Effector CD4-positive, alpha-beta T cell (primary cell): ENCODE data around the gene SLC26A2.
"Not testable (repeated sequence)": the region's sequence is repeated elsewhere in the genome, so short reads cannot be mapped to it uniquely, and the experiment has no call there.

Source experiments
- DNase-seq: peaks from one replicate; pipeline ENCODE4 v3.0.0-alpha.2; 2020

The SLC26A2 gene

GRCh38 chr5:149937610-149938009 lies 22.9 kb upstream of the SLC26A2 start:
- no peak for DNase-seq

DNA sequence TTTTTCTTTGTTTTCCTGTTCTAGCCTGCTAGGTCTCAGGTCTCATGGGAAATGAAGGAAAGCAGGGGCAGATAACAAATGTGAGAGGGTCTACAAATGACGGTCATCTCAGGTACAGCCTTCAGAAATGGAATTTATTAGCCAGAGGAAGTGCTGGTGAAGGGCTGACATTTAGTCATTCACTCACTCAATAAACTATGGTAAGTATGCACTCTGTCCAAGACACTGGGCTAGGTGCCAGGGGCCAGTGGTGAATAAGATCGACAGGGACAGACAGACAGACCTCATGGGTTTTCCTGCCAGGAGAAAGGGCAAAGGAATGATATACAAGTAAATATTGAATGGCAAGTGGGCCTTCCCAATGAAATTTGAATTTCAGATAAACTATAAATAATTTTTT lies 22.3 kb upstream of the SLC26A2 start:
- DNase-seq, result no peak

GRCh38 chr5:149938791-149939358 lies 21.7 kb upstream of the SLC26A2 start:
- no peak for DNase-seq

- no peak for DNase-seq
Observed at GRCh38 chr5:149939546-149939945, 21.0 kb upstream of the SLC26A2 start.

GRCh38 chr5:149940077-149940574 lies 20.4 kb upstream of the SLC26A2 start:
- DNase-seq, result no peak

GRCh38 chr5:149940941-149941644 lies 19.5 kb upstream of the SLC26A2 start:
- DNase-seq, result no peak

- DNase-seq, result no peak
Observed at GRCh38 chr5:149941795-149942194, 18.8 kb upstream of the SLC26A2 start.

GRCh38 chr5:149942199-149942598 lies 18.4 kb upstream of the SLC26A2 start:
- DNase-seq, result no peak

DNA sequence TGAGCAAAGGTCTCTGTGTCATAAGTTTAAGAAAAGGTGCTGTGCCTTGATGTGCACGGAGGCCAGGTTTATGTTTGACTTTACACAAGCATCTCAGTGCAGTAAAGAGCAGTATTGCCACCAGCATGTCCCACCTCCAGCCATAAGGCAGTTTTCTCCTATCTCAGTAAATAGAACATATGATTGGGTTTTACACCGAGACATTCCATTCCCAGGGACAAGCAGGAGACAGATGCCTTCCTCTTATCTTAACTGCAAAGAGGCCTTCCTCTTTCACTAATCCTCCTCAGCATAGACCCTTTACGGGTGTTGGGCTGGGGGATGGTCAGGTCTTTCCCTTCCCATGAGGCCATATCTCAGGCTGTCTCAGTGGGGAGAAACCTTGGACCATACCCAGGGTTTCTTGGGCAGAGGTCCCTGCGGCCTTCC lies 17.8 kb upstream of the SLC26A2 start:
- not testable (repeated sequence) for DNase-seq

GRCh38 chr5:149943177-149943949 lies 17.2 kb upstream of the SLC26A2 start:
- not testable (repeated sequence) for DNase-seq

GRCh38 chr5:149944666-149945065 lies 15.9 kb upstream of the SLC26A2 start, which contains the start of gene PDE6A:
Gene PDE6A (minus strand): TSS chr5:149944793. CDS start chr5:149944673, 120 bp downstream.
- no peak for DNase-seq

DNA sequence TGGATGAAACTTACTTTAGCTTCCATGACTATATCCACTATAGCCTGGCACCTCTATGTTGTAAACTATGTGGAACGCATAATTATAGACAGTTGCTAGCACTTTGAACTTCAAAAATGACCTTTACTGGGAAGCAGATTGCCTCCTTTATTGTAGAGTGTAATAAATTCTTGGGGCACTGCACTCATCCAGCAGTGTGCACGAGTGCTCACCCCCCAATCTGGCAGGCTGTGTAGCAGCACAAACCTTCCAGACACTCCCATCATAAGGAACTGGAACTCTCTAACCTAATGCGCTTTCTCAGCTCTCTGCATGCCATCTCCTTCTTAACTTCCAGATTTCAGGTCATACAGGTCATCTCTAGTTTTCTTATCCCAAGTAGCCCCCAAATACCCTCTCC lies 14.4 kb upstream of the SLC26A2 start:
- DNase-seq, result no peak

DNA sequence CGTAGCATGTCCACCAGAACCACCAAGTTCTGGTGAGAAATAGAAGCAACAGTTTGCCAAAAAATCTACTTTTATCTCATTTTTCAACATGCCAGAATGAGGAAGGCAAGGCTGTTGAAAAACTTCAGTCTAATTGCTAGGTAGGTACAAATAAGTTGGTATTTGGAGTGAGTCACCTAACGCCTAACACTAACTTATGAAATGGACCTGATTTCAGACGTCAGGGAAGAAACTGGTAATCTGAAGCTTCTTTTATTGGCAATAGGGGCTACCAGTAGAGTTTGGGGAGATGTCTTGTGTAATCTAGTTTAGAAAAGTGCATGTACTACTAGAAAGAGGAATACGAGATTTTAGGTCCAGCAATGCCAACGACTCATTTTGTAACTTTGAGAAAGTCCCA lies 11.6 kb upstream of the SLC26A2 start:
- DNase-seq, result no peak

GRCh38 chr5:149951138-149951749 lies 9.3 kb upstream of the SLC26A2 start:
- DNase-seq, result no peak

DNA sequence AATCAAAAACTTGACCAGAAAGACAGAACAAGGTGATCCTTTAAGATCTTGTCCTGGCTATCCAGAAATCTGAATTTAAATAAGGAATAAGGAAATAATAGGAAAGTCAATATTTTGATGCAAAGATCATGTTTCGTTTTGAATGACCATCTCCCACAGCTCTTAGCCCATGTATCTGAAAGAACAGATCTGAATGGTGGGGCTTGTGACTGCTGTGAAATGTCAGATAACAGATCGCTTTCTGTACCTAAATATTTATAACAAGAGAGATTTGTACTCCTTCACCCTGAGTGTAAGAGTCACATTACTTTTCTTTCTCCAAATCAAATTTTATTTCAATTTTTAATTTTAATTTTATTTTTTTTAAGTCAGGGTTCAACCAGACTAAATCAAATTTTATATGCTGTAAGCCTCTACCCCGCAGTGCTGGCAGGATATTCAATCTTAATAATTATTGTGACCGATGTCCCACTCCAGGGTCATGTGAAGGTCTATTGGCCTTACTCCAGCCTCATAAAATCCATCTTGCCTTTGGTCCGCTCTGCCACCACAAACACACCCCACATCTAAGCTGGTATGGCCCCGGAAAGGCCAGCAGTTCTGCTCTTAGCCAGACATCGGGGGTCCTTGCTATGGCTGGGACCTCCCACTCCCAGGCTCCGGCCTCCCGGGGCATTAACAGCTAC lies 7.0 kb upstream of the SLC26A2 start:
- no peak for DNase-seq

- DNase-seq, result no peak
Observed at GRCh38 chr5:149954798-149955197, 5.8 kb upstream of the SLC26A2 start.

- no peak for DNase-seq
Observed at GRCh38 chr5:149956685-149957084, 3.9 kb upstream of the SLC26A2 start.

GRCh38 chr5:149957855-149958254 lies 2.7 kb upstream of the SLC26A2 start:
- no peak for DNase-seq

GRCh38 chr5:149959406-149960236 lies 937 bp upstream of the SLC26A2 start:
- DNase-seq, result peak; percentile 19

- no peak for DNase-seq
Observed at GRCh38 chr5:149961186-149961685, 678 bp downstream of the SLC26A2 start.

DNA sequence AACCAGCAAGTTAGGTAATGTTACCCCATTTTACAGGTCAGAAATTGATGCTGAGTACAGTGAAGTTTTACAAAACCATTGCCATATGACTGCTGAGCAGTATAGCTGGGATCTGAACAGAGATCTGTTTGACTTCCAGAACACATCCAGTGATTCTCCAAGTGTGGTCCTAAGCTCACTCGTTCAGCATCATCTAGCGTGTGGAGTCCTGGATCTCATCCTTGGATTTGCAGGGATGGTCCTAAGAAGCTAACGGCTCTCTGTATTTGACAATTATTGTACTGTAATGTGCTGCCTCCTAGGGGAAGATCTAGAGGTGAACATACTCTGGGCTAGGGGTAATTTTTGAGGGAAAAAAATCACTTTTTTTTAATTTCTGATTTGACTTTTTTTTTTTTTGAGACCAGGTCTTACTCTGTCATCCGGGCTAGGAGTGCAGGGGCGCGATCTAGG lies 1.4 kb downstream of the SLC26A2 start:
- DNase-seq, result no peak
